Body of pancreas (tissue), 4 donors: ENCODE results near the gene TNFRSF4.

Experiments used
- POLR2A ChIP-seq, 3 donors: fragments of 450-650 bp; IDR thresholded peaks; one replicate each; pipeline ENCODE4 v1.6.1; 2016; ENCODE audit warnings: antibody characterized with exemption in 3 of 3, mild to moderate bottlenecking in 2 of 3
- TF ChIP-seq, protein P1 (sequence below), 7 experiments: fragments of 450-650 bp in 4 of 7; fragments of 200-600 bp in 3 of 7; sonication (generic) in 3 of 7; IDR thresholded peaks; one replicate each; pipeline ENCODE4 v1.5.1; 2016 to 2019; ENCODE audit warnings: antibody characterized with exemption in 7 of 7

GRCh38 chr1:1181938-1182410, 32.0 kb downstream of the TNFRSF4 start:
- TF ChIP-seq, protein P1, sequence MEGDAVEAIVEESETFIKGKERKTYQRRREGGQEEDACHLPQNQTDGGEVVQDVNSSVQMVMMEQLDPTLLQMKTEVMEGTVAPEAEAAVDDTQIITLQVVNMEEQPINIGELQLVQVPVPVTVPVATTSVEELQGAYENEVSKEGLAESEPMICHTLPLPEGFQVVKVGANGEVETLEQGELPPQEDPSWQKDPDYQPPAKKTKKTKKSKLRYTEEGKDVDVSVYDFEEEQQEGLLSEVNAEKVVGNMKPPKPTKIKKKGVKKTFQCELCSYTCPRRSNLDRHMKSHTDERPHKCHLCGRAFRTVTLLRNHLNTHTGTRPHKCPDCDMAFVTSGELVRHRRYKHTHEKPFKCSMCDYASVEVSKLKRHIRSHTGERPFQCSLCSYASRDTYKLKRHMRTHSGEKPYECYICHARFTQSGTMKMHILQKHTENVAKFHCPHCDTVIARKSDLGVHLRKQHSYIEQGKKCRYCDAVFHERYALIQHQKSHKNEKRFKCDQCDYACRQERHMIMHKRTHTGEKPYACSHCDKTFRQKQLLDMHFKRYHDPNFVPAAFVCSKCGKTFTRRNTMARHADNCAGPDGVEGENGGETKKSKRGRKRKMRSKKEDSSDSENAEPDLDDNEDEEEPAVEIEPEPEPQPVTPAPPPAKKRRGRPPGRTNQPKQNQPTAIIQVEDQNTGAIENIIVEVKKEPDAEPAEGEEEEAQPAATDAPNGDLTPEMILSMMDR (IDR thresholded peaks at IDR 0.05) = no peak
- no peak for TF ChIP-seq POLR2A (IDR thresholded peaks at IDR 0.05)
